GM12892 (cell line): ENCODE results near the gene SH2B3.

Source experiments
- DNase-seq: peaks from one replicate; pipeline ENCODE4 v3.0.0; 2011; ENCODE audit not compliant: insufficient read length
- FAIRE-seq: peaks from 2 replicates; lab custom pipeline; 2011; peaks lifted over from hg19 to GRCh38; lab: Jason Lieb, UNC
- POLR2A ChIP-seq: IDR thresholded peaks from 2 replicates; pipeline ENCODE4 v1.6.1; 2011; ENCODE audit warnings: low read depth, low read length, control low read depth
- POLR2AphosphoS5 ChIP-seq: IDR thresholded peaks from 2 replicates; pipeline ENCODE4 v1.6.1; 2011; ENCODE audit warnings: low read depth, low read length, control low read depth
- TAF1 ChIP-seq: IDR thresholded peaks from 2 replicates; pipeline ENCODE4 v1.6.1; 2011; ENCODE audit warnings: low read depth, mild to moderate bottlenecking, control low read depth, low read length, borderline replicate concordance

Gene SH2B3

GRCh38 chr12:111436266-111436665 is 30.5 kb downstream of the SH2B3 start:
- no peak for DNase-seq
- FAIRE-seq = no peak
- no peak for TF ChIP-seq TAF1
- TF ChIP-seq POLR2AphosphoS5 = no peak; the same call in 1 of the 2 replicates
- TF ChIP-seq POLR2A = no peak

GRCh38 chr12:111436811-111437210 is 31.1 kb downstream of the SH2B3 start:
- DNase-seq (no peak), FAIRE-seq (no peak)
- TF ChIP-seq POLR2A = no peak
- no peak for TF ChIP-seq POLR2AphosphoS5
- TF ChIP-seq TAF1 = no peak

GRCh38 chr12:111437816-111438454 is 32.2 kb downstream of the SH2B3 start:
- TF ChIP-seq POLR2A (peak; percentile 26; the same call in 1 of the 2 replicates), POLR2AphosphoS5 (no peak), TAF1 (no peak)
- DNase-seq = no peak
- FAIRE-seq = no peak

- no peak for TF ChIP-seq POLR2A
- no peak for TF ChIP-seq POLR2AphosphoS5
- TF ChIP-seq TAF1 = no peak
- FAIRE-seq (peak; percentile 42), DNase-seq (no peak)
Measured at GRCh38 chr12:111438481-111438880, 32.8 kb downstream of the SH2B3 start.

- TF ChIP-seq TAF1 (no peak), POLR2A (no peak), POLR2AphosphoS5 (no peak; the same call in 1 of the 2 replicates)
- no peak for DNase-seq
- FAIRE-seq = no peak
Measured at GRCh38 chr12:111439657-111440151, 34.0 kb downstream of the SH2B3 start.

- FAIRE-seq (no peak), DNase-seq (no peak)
- TF ChIP-seq TAF1 = no peak
- no peak for TF ChIP-seq POLR2A
- no peak; the same call in 1 of the 2 replicates for TF ChIP-seq POLR2AphosphoS5
Measured at GRCh38 chr12:111440152-111440551, 34.4 kb downstream of the SH2B3 start.

GRCh38 chr12:111440631-111441030 is 34.9 kb downstream of the SH2B3 start:
- DNase-seq = no peak
- TF ChIP-seq POLR2AphosphoS5 (no peak; the same call in 1 of the 2 replicates), POLR2A (no peak), TAF1 (no peak)
- no peak for FAIRE-seq

GRCh38 chr12:111441107-111441928 is 35.6 kb downstream of the SH2B3 start:
- FAIRE-seq = no peak
- DNase-seq = no peak
- TF ChIP-seq POLR2A (no peak), POLR2AphosphoS5 (no peak), TAF1 (no peak)

GRCh38 chr12:111442301-111443045 is 36.8 kb downstream of the SH2B3 start:
- DNase-seq = no peak
- no peak for FAIRE-seq
- TF ChIP-seq POLR2AphosphoS5 (no peak), TAF1 (no peak), POLR2A (no peak)

GRCh38 chr12:111443086-111443485 is 37.4 kb downstream of the SH2B3 start:
- FAIRE-seq = peak; percentile 44

GRCh38 chr12:111443586-111443985 is 37.9 kb downstream of the SH2B3 start:
- DNase-seq (no peak), FAIRE-seq (peak; percentile 92)
- TF ChIP-seq POLR2A (no peak), POLR2AphosphoS5 (0 out of 2 replicates have a peak, but pooled peaks have one; percentile 26)

More at GRCh38 chr12:111443086-111443485, 37.4 kb downstream of the SH2B3 start:
- no peak for DNase-seq
- TF ChIP-seq POLR2AphosphoS5 = no peak; the same call in 1 of the 2 replicates
- no peak for TF ChIP-seq TAF1
- TF ChIP-seq POLR2A = no peak

- FAIRE-seq (no peak), DNase-seq (peak; percentile 40)
- TF ChIP-seq TAF1 = no peak
- peak; percentile 56; the same call in 1 of the 2 replicates for TF ChIP-seq POLR2AphosphoS5
Measured at GRCh38 chr12:111444314-111444924, 38.7 kb downstream of the SH2B3 start.
